Effector CD8-positive, alpha-beta T cell (primary cell): ENCODE measurements around the gene ETV6.
"Not testable (repeated sequence)": the region's sequence is repeated elsewhere in the genome, so short reads cannot be mapped to it uniquely, and the experiment has no call there.

Experiments
- DNase-seq: peaks from one replicate; lab custom pipeline; 2025; lab: John Stamatoyannopoulos, UW
- total RNA-seq, 4 experiments: gene quantifications; one replicate each; lab custom pipeline; 2026; lab: John Stamatoyannopoulos, UW

Gene ETV6
- total RNA-seq = 18.8 to 44.4 (median 32.0) reads per million in 4 experiments

DNA sequence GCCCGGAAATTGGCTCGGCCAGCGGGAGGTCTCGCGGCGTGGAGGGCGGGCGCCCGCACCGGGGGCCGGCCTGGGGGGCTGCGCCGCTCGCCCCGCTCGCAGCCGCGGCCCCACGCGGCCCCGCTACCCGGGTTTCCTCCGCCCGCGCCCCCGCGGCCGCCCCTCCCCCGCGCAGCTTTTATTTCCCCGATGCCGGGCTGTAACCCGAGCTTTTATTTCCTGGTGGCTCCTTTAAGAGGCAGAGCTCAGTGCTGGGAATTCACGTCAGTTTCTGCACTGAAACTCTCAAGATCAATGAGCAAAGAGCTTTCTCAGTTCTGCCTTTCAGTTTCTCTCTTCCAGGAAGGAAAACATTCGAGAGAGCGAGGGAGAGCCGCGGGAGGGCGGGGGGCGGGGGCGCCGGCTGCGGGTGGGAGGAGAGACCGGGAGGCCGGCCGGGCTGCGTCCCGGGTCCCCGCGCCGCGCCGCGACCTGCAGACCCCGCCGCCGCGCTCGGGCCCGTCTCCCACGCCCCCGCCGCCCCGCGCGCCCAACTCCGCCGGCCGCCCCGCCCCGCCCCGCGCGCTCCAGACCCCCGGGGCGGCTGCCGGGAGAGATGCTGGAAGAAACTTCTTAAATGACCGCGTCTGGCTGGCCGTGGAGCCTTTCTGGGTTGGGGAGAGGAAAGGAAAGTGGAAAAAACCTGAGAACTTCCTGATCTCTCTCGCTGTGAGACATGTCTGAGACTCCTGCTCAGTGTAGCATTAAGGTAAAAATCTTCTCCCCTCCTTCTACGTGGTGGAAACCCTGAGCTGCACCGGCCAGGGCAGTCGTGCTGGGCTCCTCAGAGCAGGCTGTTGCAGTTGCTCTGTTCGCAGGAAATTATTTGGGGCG is at the start of gene ETV6:
Gene ETV6, plus strand, starts transcription at position 262 of the 873 bp plus-strand sequence. Its CDS starts 454 bp downstream, at position 716.
- peak; percentile 32 for DNase-seq

GRCh38 chr12:11600199-11600598 is 49.3 kb upstream of the ETV6 start:
- no peak for DNase-seq

DNA sequence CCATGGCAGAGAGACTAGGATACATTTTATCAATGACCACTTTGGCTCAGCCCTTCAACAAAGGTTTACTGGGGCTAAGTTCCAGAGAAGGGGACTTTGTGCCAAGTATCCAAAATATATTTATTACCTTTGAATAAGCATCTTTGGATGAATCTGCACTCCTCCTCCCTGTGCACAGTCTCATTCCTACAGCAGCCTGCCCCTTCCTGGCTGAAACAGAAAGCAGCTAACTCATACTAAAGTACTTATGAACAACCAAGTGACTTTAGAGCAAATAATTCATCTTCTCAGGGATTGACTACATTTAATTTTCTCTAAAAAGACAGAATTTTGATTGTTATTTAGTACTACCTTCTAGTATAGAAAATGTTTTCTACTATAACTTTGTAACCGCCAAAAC is 47.8 kb upstream of the ETV6 start:
- DNase-seq = no peak

GRCh38 chr12:11607313-11608081 is 42.0 kb upstream of the ETV6 start:
- DNase-seq = no peak

- no peak for DNase-seq
Observed at GRCh38 chr12:11609045-11609444, 40.4 kb upstream of the ETV6 start.

GRCh38 chr12:11615481-11615880 is 34.0 kb upstream of the ETV6 start:
- DNase-seq = no peak

GRCh38 chr12:11618046-11618445 is 31.4 kb upstream of the ETV6 start:
- no peak for DNase-seq

DNA sequence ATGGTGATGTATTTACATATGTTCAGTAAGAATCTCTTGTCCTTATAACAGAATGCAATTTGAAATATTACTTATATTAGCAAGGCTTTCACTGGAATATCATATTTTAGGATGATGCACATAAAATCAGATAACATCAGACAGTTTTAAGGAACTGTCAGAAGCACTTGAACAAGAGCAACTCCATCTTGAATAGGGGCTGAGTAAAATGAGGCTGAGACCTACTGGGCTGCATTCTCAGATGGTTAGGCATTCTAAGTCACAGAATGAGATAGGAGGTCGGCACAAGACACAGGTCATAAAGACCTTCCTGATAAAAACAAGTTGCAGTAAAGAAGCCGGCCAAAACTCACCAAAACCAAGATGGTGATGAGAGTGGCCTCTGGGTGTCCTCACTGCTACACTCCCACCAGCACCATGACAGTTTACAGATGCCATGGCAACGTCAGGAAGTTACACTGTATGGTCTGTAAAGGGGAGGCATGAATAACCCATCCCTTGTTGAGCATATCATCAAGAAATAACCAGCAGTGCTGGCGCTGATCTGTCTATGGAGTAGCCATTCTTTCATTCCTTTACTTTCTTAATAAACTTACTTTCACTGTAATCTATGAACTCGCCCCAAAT is 27.6 kb upstream of the ETV6 start:
- no peak for DNase-seq

GRCh38 chr12:11622876-11623281 is 26.6 kb upstream of the ETV6 start:
- DNase-seq = no peak

- no peak for DNase-seq
Observed at GRCh38 chr12:11623382-11623781, 26.1 kb upstream of the ETV6 start.

- no peak for DNase-seq
Observed at GRCh38 chr12:11624116-11624515, 25.4 kb upstream of the ETV6 start.

- DNase-seq = not testable (repeated sequence)
Observed at GRCh38 chr12:11627709-11628108, 21.8 kb upstream of the ETV6 start.

- DNase-seq = no peak
Observed at GRCh38 chr12:11628353-11628752, 21.1 kb upstream of the ETV6 start.

DNA sequence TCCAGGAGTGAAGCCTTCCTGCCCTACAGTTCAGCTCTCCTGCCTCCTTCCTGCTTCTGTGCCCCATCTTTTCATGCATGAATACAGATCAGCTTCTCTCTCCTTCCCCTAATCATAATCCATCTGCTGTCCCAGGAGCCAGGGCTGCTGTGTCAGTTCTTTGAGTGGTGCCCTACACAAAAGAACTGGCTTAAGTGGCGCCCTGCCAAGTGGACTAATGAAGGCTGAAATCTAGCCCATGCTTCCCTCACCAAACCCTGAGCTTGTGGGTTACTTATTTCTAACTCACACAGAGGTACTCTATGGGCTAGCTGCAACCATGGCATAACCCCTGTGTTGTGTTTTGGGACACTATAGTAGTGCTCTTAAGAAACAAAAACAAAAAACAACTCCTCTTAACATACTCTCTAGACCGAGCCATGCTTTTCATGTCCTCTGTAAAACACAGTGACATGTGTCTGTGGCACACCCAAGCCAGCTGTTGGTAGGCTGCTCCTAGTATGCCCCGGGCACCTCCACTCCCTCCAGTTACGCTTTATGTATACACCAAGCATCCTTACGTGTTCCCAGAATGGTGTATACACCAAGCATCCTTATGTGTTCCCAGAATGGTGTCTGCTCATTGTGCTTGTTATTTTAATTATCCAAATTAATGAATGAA is 19.3 kb upstream of the ETV6 start:
- DNase-seq = no peak

DNA sequence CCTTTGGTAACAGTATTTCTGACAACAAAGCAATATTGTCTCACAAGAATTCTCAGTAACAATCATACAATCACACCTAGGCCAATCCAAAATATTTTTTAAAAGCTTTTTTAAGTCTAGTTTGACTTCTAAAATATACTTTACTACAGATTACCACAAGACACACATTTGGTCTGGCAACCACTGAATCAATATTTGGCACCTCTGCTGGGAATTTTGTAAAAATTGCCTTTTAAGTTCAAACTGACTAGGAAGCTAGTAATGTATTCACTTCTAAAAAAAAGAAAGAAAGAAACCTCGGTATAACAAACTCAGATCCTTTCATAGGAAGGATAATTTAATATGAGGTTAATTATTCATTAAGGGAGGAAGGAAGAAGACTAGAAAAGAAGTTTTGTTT is 18.2 kb upstream of the ETV6 start:
- DNase-seq = no peak

- not testable (repeated sequence) for DNase-seq
Observed at GRCh38 chr12:11631881-11632280, 17.6 kb upstream of the ETV6 start.

GRCh38 chr12:11633968-11634367 is 15.5 kb upstream of the ETV6 start:
- no peak for DNase-seq

DNA sequence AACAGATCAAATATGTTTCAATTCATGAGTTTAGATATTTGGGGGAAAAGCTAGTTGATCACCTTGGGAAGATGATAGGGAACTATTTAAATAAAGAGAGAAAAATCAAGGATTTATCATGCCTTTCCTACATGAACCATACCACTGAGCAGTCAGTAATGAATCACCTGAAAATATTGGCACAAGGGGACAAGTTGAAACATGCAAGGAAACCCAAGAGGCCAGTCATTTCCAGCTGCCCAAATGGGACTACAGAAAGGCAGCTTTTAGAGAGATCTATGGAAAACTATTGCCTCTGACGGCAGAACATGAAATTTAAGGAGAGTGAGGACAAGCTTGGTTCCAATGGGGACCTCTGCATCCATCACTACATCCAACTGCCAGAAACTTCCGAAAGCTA is 14.1 kb upstream of the ETV6 start:
- DNase-seq = no peak

DNA sequence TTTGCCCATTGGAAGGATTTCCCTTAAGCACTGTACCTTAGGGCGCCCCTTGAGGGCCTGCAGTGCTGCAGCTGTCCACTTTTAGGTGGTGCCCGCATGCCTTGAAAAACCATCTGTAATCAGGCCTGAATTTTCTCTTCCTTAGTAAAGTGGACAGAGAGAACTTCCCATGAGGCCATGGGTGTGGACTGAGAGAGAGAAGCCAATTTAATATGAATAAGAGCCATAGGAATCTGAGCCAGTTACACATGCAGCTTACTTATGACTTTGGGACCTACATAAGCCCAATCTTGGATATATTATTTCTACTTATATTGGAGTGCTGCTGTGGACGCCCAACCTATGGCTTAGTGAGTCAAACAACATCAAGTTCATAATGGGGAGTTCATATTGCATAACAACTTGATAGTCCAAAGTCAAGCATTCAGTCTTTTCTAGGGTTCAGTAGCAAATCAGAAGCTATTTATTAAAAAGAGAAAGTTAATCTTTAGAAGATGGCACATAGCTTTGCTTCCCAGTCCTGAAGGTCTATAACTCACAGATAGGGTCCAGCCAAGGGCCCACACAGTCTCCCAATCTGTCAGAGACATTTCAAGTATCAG is 11.1 kb upstream of the ETV6 start:
- DNase-seq = no peak

DNA sequence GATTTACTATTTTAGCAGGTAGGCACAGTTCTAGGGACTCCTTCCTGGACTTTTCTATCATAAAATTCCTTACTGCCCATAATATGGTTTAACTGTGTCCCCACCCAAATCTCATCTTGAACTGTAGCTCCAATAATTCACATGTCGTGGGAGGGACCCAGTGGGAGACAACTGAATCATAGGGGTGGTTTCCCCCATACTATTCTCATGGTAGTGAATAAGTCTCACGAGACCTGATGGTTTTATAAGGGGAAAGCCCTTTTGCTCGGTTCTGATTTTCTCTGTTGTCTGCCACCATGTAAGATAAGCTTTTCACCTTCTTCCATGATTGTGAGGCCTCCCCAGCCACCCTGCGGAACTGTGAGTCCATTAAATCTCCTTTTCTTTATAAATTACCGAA is 10.0 kb upstream of the ETV6 start:
- no peak for DNase-seq

- no peak for DNase-seq
Observed at GRCh38 chr12:11641522-11641921, 8.0 kb upstream of the ETV6 start.

- DNase-seq = no peak
Observed at GRCh38 chr12:11642785-11643184, 6.7 kb upstream of the ETV6 start.
